Stomach (tissue), 4 donors: ENCODE measurements around the gene UGT1A7.

Source experiments
- POLR2A ChIP-seq, 4 donors: fragments of 450-650 bp; IDR thresholded peaks; one replicate each; pipeline ENCODE4 v1.6.1; 2016; ENCODE audit warnings: antibody characterized with exemption in 4 of 4, control low read depth in 2 of 4, mild to moderate bottlenecking in 1 of 4, moderate library complexity in 1 of 4
- TF ChIP-seq, protein P1 (sequence below), 7 experiments: fragments of 450-650 bp in 4 of 7; fragments of 200-600 bp in 3 of 7; sonication (generic) in 3 of 7; IDR thresholded peaks; one replicate each; pipeline ENCODE4 v1.5.1; 2016 to 2019; ENCODE audit warnings: antibody characterized with exemption in 7 of 7, control low read depth in 2 of 7, mild to moderate bottlenecking in 1 of 7

GRCh38 chr2:233693963-233694362, 12.3 kb downstream of the UGT1A7 start:
- TF ChIP-seq, protein P1, sequence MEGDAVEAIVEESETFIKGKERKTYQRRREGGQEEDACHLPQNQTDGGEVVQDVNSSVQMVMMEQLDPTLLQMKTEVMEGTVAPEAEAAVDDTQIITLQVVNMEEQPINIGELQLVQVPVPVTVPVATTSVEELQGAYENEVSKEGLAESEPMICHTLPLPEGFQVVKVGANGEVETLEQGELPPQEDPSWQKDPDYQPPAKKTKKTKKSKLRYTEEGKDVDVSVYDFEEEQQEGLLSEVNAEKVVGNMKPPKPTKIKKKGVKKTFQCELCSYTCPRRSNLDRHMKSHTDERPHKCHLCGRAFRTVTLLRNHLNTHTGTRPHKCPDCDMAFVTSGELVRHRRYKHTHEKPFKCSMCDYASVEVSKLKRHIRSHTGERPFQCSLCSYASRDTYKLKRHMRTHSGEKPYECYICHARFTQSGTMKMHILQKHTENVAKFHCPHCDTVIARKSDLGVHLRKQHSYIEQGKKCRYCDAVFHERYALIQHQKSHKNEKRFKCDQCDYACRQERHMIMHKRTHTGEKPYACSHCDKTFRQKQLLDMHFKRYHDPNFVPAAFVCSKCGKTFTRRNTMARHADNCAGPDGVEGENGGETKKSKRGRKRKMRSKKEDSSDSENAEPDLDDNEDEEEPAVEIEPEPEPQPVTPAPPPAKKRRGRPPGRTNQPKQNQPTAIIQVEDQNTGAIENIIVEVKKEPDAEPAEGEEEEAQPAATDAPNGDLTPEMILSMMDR (IDR thresholded peaks at IDR 0.05) = no peak
- TF ChIP-seq POLR2A (IDR thresholded peaks at IDR 0.05) = no peak
